H1 (cell line): ENCODE data around the gene MLYCD. TPM values are rescaled to one million over a fixed set of nuclear protein-coding genes. Genes with fewer than 3 reads are reported as not detected.

Source experiments
- CTCF ChIA-PET: fragments of 300-600 bp; sonication (Branson Sonifier 250); formaldehyde crosslinking; loops from one replicate; lab custom pipeline; 2021; ENCODE audit not compliant: partially characterized antibody; lab: Charles Lee
- POLR2A ChIA-PET: fragments of 300-600 bp; sonication (Branson Sonifier 250); formaldehyde crosslinking; loops from one replicate; lab custom pipeline; 2021; ENCODE audit warnings: inconsistent platforms; ENCODE audit not compliant: partially characterized antibody; lab: Charles Lee
- DNase-seq, 2 experiments: peaks; one replicate each; pipeline versions ENCODE4 v3.0.0 to v3.0.0-alpha.2; 2010 to 2022; ENCODE audit warnings: low spot score in 2 of 2, low read depth in 1 of 2, mixed read lengths in 1 of 2
- FAIRE-seq: peaks from 2 replicates; lab custom pipeline; 2011; peaks lifted over from hg19 to GRCh38; lab: Jason Lieb, UNC
- H2AFZ ChIP-seq: 2 replicates; pipeline ENCODE4 v1.8.1; 2012; ENCODE audit warnings: low read length, inconsistent platforms
- H2AK5ac ChIP-seq: 2 replicates; pipeline ENCODE4 v1.6.1; 2013; ENCODE audit warnings: low read depth, low read length
- H2BK120ac ChIP-seq: replicated peaks from 2 replicates; pipeline ENCODE3; 2013; ENCODE audit warnings: low read depth, low read length, inconsistent platforms
- H2BK12ac ChIP-seq: 2 replicates; pipeline ENCODE4 v1.6.1; 2013; ENCODE audit warnings: low read depth, low read length
- H2BK15ac ChIP-seq: 2 replicates; pipeline ENCODE4 v1.6.1; 2013; ENCODE audit warnings: low read length
- H2BK20ac ChIP-seq: 2 replicates; pipeline ENCODE4 v1.6.1; 2013; ENCODE audit warnings: low read length
- H2BK5ac ChIP-seq: 2 replicates; pipeline ENCODE4 v1.6.1; 2013; ENCODE audit warnings: low read depth, low read length
- H3K14ac ChIP-seq: 2 replicates; pipeline ENCODE4 v1.6.1; 2013; ENCODE audit warnings: inconsistent platforms; ENCODE audit not compliant: insufficient read length
- H3K18ac ChIP-seq: 2 replicates; pipeline ENCODE4 v1.6.1; 2013; ENCODE audit warnings: low read length; ENCODE audit errors: extremely low read depth
- H3K23ac ChIP-seq: 2 replicates; pipeline ENCODE4 v1.6.1; 2013; ENCODE audit warnings: inconsistent platforms; ENCODE audit not compliant: insufficient read length
- H3K23me2 ChIP-seq: 2 replicates; pipeline ENCODE4 v1.6.1; 2013; ENCODE audit warnings: low read depth, low read length
- H3K27ac ChIP-seq: 2 replicates; pipeline ENCODE4 v1.6.1; 2011; ENCODE audit warnings: low read depth, low read length, inconsistent platforms
- H3K27me3 ChIP-seq, 4 experiments: replicated peaks in 1 of 4; 1 replicate in 1 of 4; 2 replicates in 3 of 4; pipeline versions ENCODE4 v1.6.1 to v1.8.1; 2011 to 2013; ENCODE audit warnings: low read length in 3 of 4, mild to moderate bottlenecking in 3 of 4, inconsistent platforms in 2 of 4, mixed read lengths in 2 of 4, moderate library complexity in 1 of 4; ENCODE audit not compliant: control insufficient read depth in 3 of 4, insufficient read depth in 3 of 4; ENCODE audit errors: extremely low read depth in 1 of 4
- H3K36me3 ChIP-seq, 4 experiments: 2 replicates each; pipeline versions ENCODE4 v1.6.1 to v1.8.1; 2011 to 2013; ENCODE audit warnings: mild to moderate bottlenecking in 4 of 4, low read length in 3 of 4, moderate library complexity in 2 of 4, control low read depth in 1 of 4, inconsistent platforms in 1 of 4; ENCODE audit not compliant: insufficient read depth in 4 of 4, control insufficient read depth in 2 of 4
- H3K4ac ChIP-seq: replicated peaks from 2 replicates; pipeline ENCODE3; 2013; ENCODE audit warnings: low read length, low read depth, mixed read lengths, inconsistent platforms; ENCODE audit not compliant: insufficient read length
- H3K4me1 ChIP-seq, 4 experiments: replicated peaks in 1 of 4; 1 replicate in 1 of 4; 2 replicates in 3 of 4; pipeline versions ENCODE4 v1.6.1 to v1.8.1; 2011 to 2013; ENCODE audit warnings: low read length in 3 of 4, inconsistent platforms in 2 of 4, mixed read lengths in 1 of 4; ENCODE audit not compliant: insufficient read depth in 4 of 4, control insufficient read depth in 3 of 4
- H3K4me2 ChIP-seq, 2 experiments: 2 replicates each; pipeline versions ENCODE4 v1.6.1 to v1.8.1; 2011 to 2013; ENCODE audit warnings: low read depth in 2 of 2, low read length in 2 of 2, control low read depth in 1 of 2, inconsistent platforms in 1 of 2, mild to moderate bottlenecking in 1 of 2; ENCODE audit not compliant: insufficient read depth in 1 of 2
- H3K4me3 ChIP-seq, 4 experiments: fragments of 200-600, 300-600 bp in 1 of 4; sonication (generic), shearing (Covaris generic), sonication (Bioruptor Twin) in 1 of 4; 2 replicates each; pipeline versions ENCODE4 v1.5.1 to v1.8.1; 2011 to 2016; ENCODE audit warnings: low read length in 4 of 4, low read depth in 3 of 4, control low read depth in 2 of 4, inconsistent platforms in 2 of 4, mild to moderate bottlenecking in 2 of 4, mixed read lengths in 1 of 4, moderate library complexity in 1 of 4; ENCODE audit not compliant: insufficient read depth in 2 of 4; ENCODE audit errors: extremely low read depth in 1 of 4
- H3K56ac ChIP-seq: replicated peaks from 2 replicates; pipeline ENCODE3; 2013; ENCODE audit warnings: low read depth, mild to moderate bottlenecking, mixed read lengths, low read length, inconsistent platforms; ENCODE audit not compliant: insufficient read length
- H3K79me1 ChIP-seq: 2 replicates; pipeline ENCODE4 v1.6.1; 2013; ENCODE audit warnings: low read depth, low read length, control low read depth
- H3K79me2 ChIP-seq, 2 experiments: 2 replicates each; pipeline versions ENCODE4 v1.6.1 to v1.8.1; 2012 to 2013; ENCODE audit warnings: low read length in 2 of 2, mild to moderate bottlenecking in 2 of 2, inconsistent platforms in 1 of 2; ENCODE audit not compliant: insufficient read depth in 2 of 2, control insufficient read depth in 1 of 2
- H3K9ac ChIP-seq, 4 experiments: replicated peaks in 1 of 4; 1 replicate in 1 of 4; 2 replicates in 3 of 4; pipeline versions ENCODE4 v1.6.1 to v1.8.1; 2011 to 2013; ENCODE audit warnings: low read depth in 3 of 4, low read length in 3 of 4, control low read depth in 2 of 4, mild to moderate bottlenecking in 2 of 4, moderate library complexity in 2 of 4, inconsistent platforms in 1 of 4; ENCODE audit errors: extremely low read depth in 1 of 4
- H3K9me3 ChIP-seq, 2 experiments: 2 replicates each; pipeline versions ENCODE4 v1.6.1 to v1.8.1; 2012 to 2013; ENCODE audit warnings: mild to moderate bottlenecking in 2 of 2, moderate library complexity in 2 of 2, control low read depth in 1 of 2, inconsistent platforms in 1 of 2, low read depth in 1 of 2, low read length in 1 of 2, mixed read lengths in 1 of 2; ENCODE audit not compliant: insufficient read depth in 2 of 2
- H4K20me1 ChIP-seq, 2 experiments: replicated peaks in 1 of 2; 2 replicates each; pipeline versions ENCODE3 to v1.8.1; 2011 to 2013; ENCODE audit warnings: inconsistent platforms in 2 of 2, low read length in 2 of 2, mild to moderate bottlenecking in 1 of 2; ENCODE audit not compliant: insufficient read depth in 2 of 2, control insufficient read depth in 1 of 2
- H4K5ac ChIP-seq: 2 replicates; pipeline ENCODE4 v1.6.1; 2013; ENCODE audit warnings: low read length, low read depth, mixed read lengths, inconsistent platforms; ENCODE audit not compliant: insufficient read length
- H4K8ac ChIP-seq: 2 replicates; pipeline ENCODE4 v1.8.0; 2013; ENCODE audit warnings: mild to moderate bottlenecking, moderate library complexity, low read length, inconsistent platforms; ENCODE audit not compliant: insufficient read depth; ENCODE audit errors: extremely low read depth
- H4K91ac ChIP-seq: replicated peaks from 2 replicates; pipeline ENCODE3; 2013; ENCODE audit warnings: low read length, mixed read lengths, inconsistent platforms; ENCODE audit not compliant: insufficient read length
- CHD2 ChIP-seq: IDR thresholded peaks from 2 replicates; pipeline ENCODE4 v1.6.1; 2012; ENCODE audit warnings: low read length, improper control_type of control experiment
- WGBS, 2 experiments: shearing (Covaris generic) in 1 of 2; methylation state at CpG; one replicate each; pipeline versions ENCODE4 v1.1.6 to v1.1.7; 2013 to 2015; ENCODE audit warnings: low lambda C conversion rate in 2 of 2, mixed read lengths in 2 of 2, inconsistent platforms in 1 of 2, low coverage in 1 of 2, missing lambda C conversion rate in 1 of 2; ENCODE audit not compliant: insufficient replicate concordance in 2 of 2, insufficient coverage in 1 of 2, insufficient read length in 1 of 2; ENCODE audit errors: extremely low coverage in 1 of 2, missing lambda C conversion rate in 1 of 2; 5-methylcytosine and 5-hydroxymethylcytosine counted together
- polyA plus RNA-seq, 7 experiments: library from polyadenylated mRNA; depleted of rRNA in 3 of 7; stranded (reverse) in 5 of 7; unstranded in 2 of 7; fragments of >200 nt in 5 of 7; fragments of 200-250 nt in 2 of 7; gene quantifications; 1 replicate in 5 of 7; 2 replicates in 1 of 7; 4 replicates in 1 of 7; pipeline versions ENCODE4 v1.2.1 to v1.2.3, GENCODE V29; 2011 to 2013; ENCODE audit warnings: missing spikeins in 2 of 7, mixed read lengths in 2 of 7
- total RNA-seq: library from RNA; stranded (reverse); fragmentation: NEBNext Ultra II Directional; extraction: Animal tissue kit (Norgen Biotek cat#: 25700); gene quantifications from 2 replicates; pipeline ENCODE4 v1.2.1, GENCODE V29; 2021

MLYCD gene
- total and polyA plus RNA-seq, 2 of the 8 experiments (the other 6 are each of a cell fraction or from before 2014, with no cell fraction given) = 3.7 to 7.0 TPM

- Histone ChIP-seq H3K14ac (no peak overlapping the region), H3K9me3 (no peaks in the 10 kb centered on the region), H2AK5ac (no peak overlapping the region), H4K5ac (no peak overlapping the region), H4K8ac (no peak overlapping the region), H3K9ac (no peak overlapping the region), H3K27me3 (no peaks in the 10 kb centered on the region), H3K27ac (no peak overlapping the region), H4K91ac (no peak overlapping the region), H3K4me3 (no peak overlapping the region), H3K56ac (no peak overlapping the region), H3K4me2 (no peak overlapping the region), H3K79me1 (no peaks in the 10 kb centered on the region), H3K4me1 (no peaks in the 10 kb centered on the region), H2BK12ac (no peak overlapping the region), H4K20me1 (no peaks in the 10 kb centered on the region), H2BK120ac (no peak overlapping the region), H2BK15ac (no peak overlapping the region), H2BK20ac (no peak overlapping the region), H3K23me2 (no peaks in the 10 kb centered on the region; the same call in 1 of the 2 replicates), H2BK5ac (no peak overlapping the region), H3K36me3 (no peaks in the 10 kb centered on the region), H3K18ac (no peak overlapping the region), H3K23ac (no peak overlapping the region), H3K4ac (no peak overlapping the region), H3K79me2 (no peaks in the 10 kb centered on the region), H2AFZ (no peak overlapping the region)
- TF ChIP-seq CHD2 = no peak
- DNase-seq (no peak), FAIRE-seq (no peak)
- POLR2A ChIA-PET = no interaction called here
- CTCF ChIA-PET = interaction anchor here (1.2 kb wide), 1 partner anchor 25 kb away, joined by 3 read pairs; no protein-coding TSS in a partner anchor
- 86% methylated on average over 5 of the region's 5 CpGs; no CpG with 5 or more reads in 1 of the 2 experiments for WGBS, 2 experiments
Measured at GRCh38 chr16:83870830-83871229, 28.1 kb upstream of the MLYCD start.
